Neural cell (in vitro differentiated cells): ENCODE data around the gene MGAT5B. TPM values are rescaled to one million over a fixed set of nuclear protein-coding genes. Genes with fewer than 3 reads are reported as not detected.

ENCODE experiments used
- H2AFZ ChIP-seq: fragments of 200-600, 300-800 bp; sonication (generic), shearing (Covaris generic); 2 replicates; pipeline ENCODE4 v1.6.0; 2014; ENCODE audit warnings: low read depth, mild to moderate bottlenecking, antibody characterized with exemption, low read length, moderate library complexity
- H3F3A ChIP-seq: fragments of 200-600 bp; shearing (Covaris generic); 2 replicates; pipeline ENCODE4 v1.6.1; 2016; ENCODE audit warnings: mild to moderate bottlenecking, moderate library complexity, mixed read lengths, antibody characterized with exemption, low read length; ENCODE audit not compliant: insufficient read depth, poor library complexity, severe bottlenecking
- H3K27ac ChIP-seq: fragments of 200-600, 300-800 bp; sonication (generic), shearing (Covaris generic); 2 replicates; pipeline ENCODE4 v1.5.1; 2014; ENCODE audit warnings: mild to moderate bottlenecking, low read length, moderate library complexity
- H3K27me3 ChIP-seq: fragments of 300-800, 200-600 bp; sonication (generic), shearing (Covaris generic); 2 replicates; pipeline ENCODE4 v1.6.0; 2014; ENCODE audit warnings: mild to moderate bottlenecking, low read depth, low read length, moderate library complexity; ENCODE audit not compliant: insufficient read depth
- H3K36me3 ChIP-seq: fragments of 300-800, 200-600 bp; sonication (generic), shearing (Covaris generic); 2 replicates; pipeline ENCODE4 v1.5.1; 2014; ENCODE audit warnings: mild to moderate bottlenecking, antibody characterized with exemption, low read length, moderate library complexity; ENCODE audit not compliant: insufficient read depth
- H3K4me2 ChIP-seq: fragments of 300-800, 200-600 bp; sonication (generic), shearing (Covaris generic); 2 replicates; pipeline ENCODE4 v1.6.0; 2014; ENCODE audit warnings: mild to moderate bottlenecking, low read length
- H3K4me3 ChIP-seq: fragments of 300-800, 200-600 bp; sonication (generic), shearing (Covaris generic); 2 replicates; pipeline ENCODE4 v1.5.1; 2014; ENCODE audit warnings: mild to moderate bottlenecking, low read length, moderate library complexity
- H3K79me2 ChIP-seq: fragments of 200-600 bp; shearing (Covaris generic); replicated peaks from 2 replicates; pipeline ENCODE4 v1.6.0; 2014; ENCODE audit warnings: mild to moderate bottlenecking, low read length, moderate library complexity; ENCODE audit not compliant: insufficient read depth
- H3K9ac ChIP-seq: fragments of 300-800, 200-600 bp; sonication (generic), shearing (Covaris generic); 2 replicates; pipeline ENCODE4 v1.6.1; 2016; ENCODE audit warnings: mild to moderate bottlenecking, low read length, mixed read lengths
- H3K9me2 ChIP-seq: fragments of 200-600 bp; shearing (Covaris generic); 2 replicates; pipeline ENCODE4 v1.6.1; 2016; ENCODE audit warnings: mild to moderate bottlenecking, low read length, mixed read lengths; ENCODE audit not compliant: insufficient read depth
- H3K9me3 ChIP-seq: fragments of 200-600, 300-800 bp; sonication (generic), shearing (Covaris generic); 2 replicates; pipeline ENCODE4 v1.6.1; 2016; ENCODE audit warnings: mild to moderate bottlenecking, mixed run types, low read length, moderate library complexity, mixed read lengths
- H4K20me1 ChIP-seq: fragments of 200-600 bp; shearing (Covaris generic); 2 replicates; pipeline ENCODE4 v1.6.1; 2016; ENCODE audit warnings: mild to moderate bottlenecking, mixed run types; ENCODE audit not compliant: insufficient read depth
- EP300 ChIP-seq: fragments of 450-650 bp; conservative IDR thresholded peaks from 2 replicates; pipeline ENCODE4 v1.6.1; 2014; ENCODE audit warnings: antibody characterized with exemption, mild to moderate bottlenecking, moderate library complexity; ENCODE audit not compliant: poor library complexity, severe bottlenecking
- EZH2 ChIP-seq: fragments of 200-600, 300-800 bp; shearing (Covaris generic), sonication (generic); IDR thresholded peaks from 2 replicates; pipeline ENCODE4 v1.6.1; 2014; ENCODE audit warnings: antibody characterized with exemption, low read length, borderline replicate concordance, mild to moderate bottlenecking; ENCODE audit not compliant: insufficient read depth, poor library complexity, severe bottlenecking
- MXI1 ChIP-seq: fragments of 450-650 bp; conservative IDR thresholded peaks from 2 replicates; pipeline ENCODE4 v1.6.1; 2014; ENCODE audit warnings: antibody characterized with exemption, mild to moderate bottlenecking; ENCODE audit not compliant: poor library complexity, severe bottlenecking
- POLR2AphosphoS5 ChIP-seq: IDR thresholded peaks from 2 replicates; pipeline ENCODE4 v1.6.1; 2012
- RAD21 ChIP-seq: fragments of 450-650 bp; conservative IDR thresholded peaks from 2 replicates; pipeline ENCODE4 v1.6.1; 2014; ENCODE audit warnings: antibody characterized with exemption, mild to moderate bottlenecking, moderate library complexity
- SMC3 ChIP-seq: fragments of 450-650 bp; conservative IDR thresholded peaks from 2 replicates; pipeline ENCODE4 v1.6.1; 2014; ENCODE audit warnings: antibody characterized with exemption, mild to moderate bottlenecking, moderate library complexity; ENCODE audit not compliant: poor library complexity
- TAF1 ChIP-seq: IDR thresholded peaks from 2 replicates; pipeline ENCODE4 v1.6.1; 2012; ENCODE audit warnings: low read depth
- polyA plus RNA-seq: library from polyadenylated mRNA; depleted of rRNA; stranded (reverse); fragments of >200 nt; gene quantifications from 2 replicates; pipeline ENCODE4 v1.2.3, GENCODE V29; 2014
- TF ChIP-seq, protein P1 (sequence below): fragments of 450-650 bp; IDR thresholded peaks from 2 replicates; pipeline ENCODE4 v1.5.1; 2014; ENCODE audit warnings: antibody characterized with exemption, mild to moderate bottlenecking, moderate library complexity; ENCODE audit not compliant: poor library complexity, severe bottlenecking
- TF ChIP-seq, protein P2 (sequence below): IDR thresholded peaks from 2 replicates; pipeline ENCODE4 v1.6.1; 2012; ENCODE audit warnings: borderline replicate concordance

The MGAT5B gene
- polyA plus RNA-seq, 1 donor from 2014 or later, result 8.8 TPM

DNA sequence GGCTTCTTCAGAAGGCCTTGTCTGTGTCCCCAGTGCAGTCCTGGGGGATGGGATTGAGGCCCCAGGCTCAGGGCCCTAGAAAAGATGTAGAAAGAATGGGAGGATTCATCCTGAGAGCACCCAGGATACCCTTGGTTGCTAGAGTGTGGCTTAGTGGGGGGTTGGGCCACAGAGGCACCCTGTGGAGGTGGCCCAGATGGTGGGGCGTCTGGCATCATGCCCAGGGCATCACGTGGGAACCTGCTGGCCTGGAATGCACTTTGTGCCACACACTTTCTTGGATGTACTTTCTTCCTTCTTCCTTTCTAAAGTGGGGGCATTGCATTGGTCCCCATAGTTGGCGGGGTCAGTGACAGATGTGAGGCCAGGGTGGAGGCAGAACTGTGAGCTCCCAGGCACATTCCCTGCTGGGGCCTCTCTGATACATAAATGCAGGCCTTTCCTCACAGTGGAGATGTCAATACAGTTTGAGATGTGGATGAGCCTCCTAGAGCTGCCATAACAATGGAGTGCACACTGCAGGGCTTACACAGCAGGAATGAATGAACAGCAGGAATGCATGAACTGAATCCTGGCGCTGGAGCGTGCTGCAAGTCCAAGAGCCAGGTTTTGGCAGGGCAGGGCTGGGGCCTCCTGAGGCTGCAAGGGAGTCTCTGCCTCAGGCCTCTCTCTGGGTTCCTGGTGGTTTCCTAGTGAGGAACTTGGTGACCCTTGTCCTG lies 43.3 kb downstream of the MGAT5B start:
- TF ChIP-seq SMC3 (no peak), EP300 (no peak), RAD21 (no peak), POLR2AphosphoS5 (no peak), EZH2 (no peak)
- TF ChIP-seq, protein P1, sequence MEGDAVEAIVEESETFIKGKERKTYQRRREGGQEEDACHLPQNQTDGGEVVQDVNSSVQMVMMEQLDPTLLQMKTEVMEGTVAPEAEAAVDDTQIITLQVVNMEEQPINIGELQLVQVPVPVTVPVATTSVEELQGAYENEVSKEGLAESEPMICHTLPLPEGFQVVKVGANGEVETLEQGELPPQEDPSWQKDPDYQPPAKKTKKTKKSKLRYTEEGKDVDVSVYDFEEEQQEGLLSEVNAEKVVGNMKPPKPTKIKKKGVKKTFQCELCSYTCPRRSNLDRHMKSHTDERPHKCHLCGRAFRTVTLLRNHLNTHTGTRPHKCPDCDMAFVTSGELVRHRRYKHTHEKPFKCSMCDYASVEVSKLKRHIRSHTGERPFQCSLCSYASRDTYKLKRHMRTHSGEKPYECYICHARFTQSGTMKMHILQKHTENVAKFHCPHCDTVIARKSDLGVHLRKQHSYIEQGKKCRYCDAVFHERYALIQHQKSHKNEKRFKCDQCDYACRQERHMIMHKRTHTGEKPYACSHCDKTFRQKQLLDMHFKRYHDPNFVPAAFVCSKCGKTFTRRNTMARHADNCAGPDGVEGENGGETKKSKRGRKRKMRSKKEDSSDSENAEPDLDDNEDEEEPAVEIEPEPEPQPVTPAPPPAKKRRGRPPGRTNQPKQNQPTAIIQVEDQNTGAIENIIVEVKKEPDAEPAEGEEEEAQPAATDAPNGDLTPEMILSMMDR, result no peak
- Histone ChIP-seq H3K4me3 (no peak overlapping the region), H3K27me3 (no peaks in the 10 kb centered on the region), H2AFZ (no peak overlapping the region), H3F3A (no peaks in the 10 kb centered on the region), H3K9me2 (no peaks in the 10 kb centered on the region), H3K4me2 (no peak overlapping the region), H3K9me3 (no peaks in the 10 kb centered on the region), H4K20me1 (no peaks in the 10 kb centered on the region), H3K36me3 (peaks cover 1% of the 10 kb centered on the region), H3K79me2 (no peaks in the 10 kb centered on the region), H3K27ac (no peak overlapping the region), H3K9ac (no peak overlapping the region)

DNA sequence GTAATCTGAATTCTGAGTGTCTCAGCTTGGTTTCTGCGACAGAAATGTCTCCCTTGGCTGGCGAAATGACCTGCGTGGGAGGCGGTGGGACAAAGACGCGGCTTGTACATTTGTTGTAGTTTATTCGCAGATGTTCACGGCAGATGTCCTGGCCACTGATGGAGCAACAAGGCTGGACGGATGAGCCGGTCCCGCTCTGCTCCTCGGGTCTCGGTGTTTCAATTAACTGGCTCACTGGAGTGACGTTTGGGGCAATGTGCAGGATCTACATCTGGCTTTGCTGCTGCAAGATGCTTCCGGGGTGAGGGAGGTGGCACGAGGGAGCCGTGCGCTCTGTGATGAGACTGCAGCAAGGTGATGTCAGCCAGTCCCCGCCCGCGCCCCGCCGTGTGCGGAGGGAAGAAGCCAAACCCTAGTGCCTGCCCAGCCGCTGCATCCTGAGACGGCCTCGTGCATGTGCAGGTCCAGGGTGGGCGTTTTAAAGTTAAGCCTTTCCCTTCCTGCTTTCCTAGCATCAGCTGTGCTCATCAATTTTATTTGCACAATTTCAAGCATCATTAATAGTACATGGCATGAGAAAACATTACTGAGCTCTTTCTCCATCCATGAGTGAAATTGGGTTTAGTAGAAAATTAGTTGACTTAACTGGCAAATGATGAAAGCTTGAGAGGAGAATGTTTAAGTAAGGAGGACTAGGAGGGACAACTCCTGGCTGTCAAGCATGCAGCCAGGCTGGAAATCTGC lies 44.4 kb downstream of the MGAT5B start:
- Histone ChIP-seq H3K4me2 (no peak overlapping the region), H2AFZ (no peak overlapping the region), H3K36me3 (no peaks in the 10 kb centered on the region), H3K9me2 (no peaks in the 10 kb centered on the region), H3K9me3 (no peaks in the 10 kb centered on the region), H3K9ac (no peak overlapping the region), H3F3A (no peaks in the 10 kb centered on the region), H4K20me1 (no peaks in the 10 kb centered on the region), H3K27me3 (no peaks in the 10 kb centered on the region), H3K27ac (no peak overlapping the region), H3K4me3 (no peak overlapping the region), H3K79me2 (no peaks in the 10 kb centered on the region)
- no peak for TF ChIP-seq POLR2AphosphoS5
- TF ChIP-seq, protein P2, sequence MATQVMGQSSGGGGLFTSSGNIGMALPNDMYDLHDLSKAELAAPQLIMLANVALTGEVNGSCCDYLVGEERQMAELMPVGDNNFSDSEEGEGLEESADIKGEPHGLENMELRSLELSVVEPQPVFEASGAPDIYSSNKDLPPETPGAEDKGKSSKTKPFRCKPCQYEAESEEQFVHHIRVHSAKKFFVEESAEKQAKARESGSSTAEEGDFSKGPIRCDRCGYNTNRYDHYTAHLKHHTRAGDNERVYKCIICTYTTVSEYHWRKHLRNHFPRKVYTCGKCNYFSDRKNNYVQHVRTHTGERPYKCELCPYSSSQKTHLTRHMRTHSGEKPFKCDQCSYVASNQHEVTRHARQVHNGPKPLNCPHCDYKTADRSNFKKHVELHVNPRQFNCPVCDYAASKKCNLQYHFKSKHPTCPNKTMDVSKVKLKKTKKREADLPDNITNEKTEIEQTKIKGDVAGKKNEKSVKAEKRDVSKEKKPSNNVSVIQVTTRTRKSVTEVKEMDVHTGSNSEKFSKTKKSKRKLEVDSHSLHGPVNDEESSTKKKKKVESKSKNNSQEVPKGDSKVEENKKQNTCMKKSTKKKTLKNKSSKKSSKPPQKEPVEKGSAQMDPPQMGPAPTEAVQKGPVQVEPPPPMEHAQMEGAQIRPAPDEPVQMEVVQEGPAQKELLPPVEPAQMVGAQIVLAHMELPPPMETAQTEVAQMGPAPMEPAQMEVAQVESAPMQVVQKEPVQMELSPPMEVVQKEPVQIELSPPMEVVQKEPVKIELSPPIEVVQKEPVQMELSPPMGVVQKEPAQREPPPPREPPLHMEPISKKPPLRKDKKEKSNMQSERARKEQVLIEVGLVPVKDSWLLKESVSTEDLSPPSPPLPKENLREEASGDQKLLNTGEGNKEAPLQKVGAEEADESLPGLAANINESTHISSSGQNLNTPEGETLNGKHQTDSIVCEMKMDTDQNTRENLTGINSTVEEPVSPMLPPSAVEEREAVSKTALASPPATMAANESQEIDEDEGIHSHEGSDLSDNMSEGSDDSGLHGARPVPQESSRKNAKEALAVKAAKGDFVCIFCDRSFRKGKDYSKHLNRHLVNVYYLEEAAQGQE, result no peak
- no peak for TF ChIP-seq EZH2
- no peak for TF ChIP-seq MXI1
- TF ChIP-seq SMC3, result no peak
- TF ChIP-seq, protein P1, result no peak
- TF ChIP-seq TAF1, result no peak
